DLD1 (cell line): ENCODE results near the gene PRKG1.
"Not testable (repeated sequence)": the region's sequence is repeated elsewhere in the genome, so short reads cannot be mapped to it uniquely, and the experiment has no call there.

ENCODE experiments used
- in situ Hi-C: cut with HindIII; loops from 2 replicates; pipeline ENCODE4 v1.10.0; 2017; ENCODE audit warnings: low sequenced_read_pairs

Gene PRKG1

DNA sequence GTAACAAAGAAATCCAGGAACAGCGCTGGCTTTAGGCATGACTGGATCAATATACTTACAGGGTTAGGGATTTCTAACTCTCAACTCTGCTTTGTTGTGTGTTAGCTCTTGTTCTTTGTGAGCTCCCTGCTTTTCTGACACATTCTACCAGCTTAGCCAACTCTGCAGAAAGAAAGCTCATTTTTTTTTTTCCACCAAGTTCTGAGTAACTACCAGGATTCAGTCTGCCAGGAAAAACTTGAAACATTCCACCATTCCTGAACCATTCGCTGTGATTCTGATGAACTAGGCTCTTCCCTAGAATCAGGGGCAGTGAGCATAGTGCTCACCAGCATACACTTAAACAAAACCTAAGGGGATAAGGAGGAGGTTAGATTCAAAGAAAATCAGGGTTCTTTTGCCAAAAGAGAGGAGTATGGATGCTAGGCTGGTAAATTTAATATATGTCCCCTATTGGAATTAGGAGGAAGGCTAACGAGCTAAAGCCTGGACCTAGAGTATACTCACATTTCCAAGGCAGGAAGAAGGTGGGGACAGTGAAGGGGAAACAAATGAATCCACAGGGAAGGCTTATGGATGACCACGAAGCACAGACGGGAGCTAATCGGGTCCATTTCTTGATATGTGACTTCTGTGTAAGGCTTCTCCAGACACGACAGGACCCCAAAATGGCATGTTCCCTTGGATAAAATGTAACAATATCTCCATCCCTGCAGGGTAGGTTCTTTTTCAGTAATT is 183.4 kb downstream of the PRKG1 start:
- in situ Hi-C loops: no loop called here

DNA sequence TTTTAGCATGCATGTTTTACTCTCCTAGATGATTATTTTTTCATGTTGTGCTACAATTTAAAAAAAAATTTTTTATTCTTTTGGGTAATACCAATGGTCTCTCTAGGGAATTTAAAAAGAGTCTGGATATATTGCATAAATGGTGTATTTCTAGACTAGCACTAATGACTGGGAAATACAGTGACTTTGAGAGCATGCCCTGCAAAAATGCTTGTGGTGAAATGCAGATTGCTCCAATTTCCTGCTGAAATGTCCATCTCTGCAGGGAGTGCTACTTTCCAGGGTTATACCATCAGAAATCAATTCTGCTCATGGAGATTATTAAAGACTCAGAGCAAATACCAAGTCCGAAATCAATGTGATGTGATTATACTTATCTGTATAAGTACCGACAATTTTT is 186.1 kb downstream of the PRKG1 start:
- in situ Hi-C loops: no loop called here

DNA sequence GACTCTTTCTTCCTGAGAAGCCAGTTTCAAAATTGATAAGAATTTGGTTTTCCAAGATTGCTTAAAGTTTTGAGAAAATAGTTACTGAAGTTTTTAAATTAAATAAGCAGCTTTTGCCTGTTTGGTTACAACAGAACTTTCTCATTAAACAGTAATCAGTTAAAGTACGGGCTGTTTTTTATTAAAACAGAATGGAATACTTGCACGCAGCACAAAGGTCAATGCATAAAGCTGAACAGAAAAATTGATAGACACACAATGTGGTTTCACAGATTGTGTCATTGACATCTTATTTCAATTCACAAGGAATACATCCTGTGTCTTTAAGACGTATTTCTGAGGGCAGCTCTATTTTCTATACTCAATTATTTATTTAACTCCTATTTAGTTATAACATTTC is 192.2 kb downstream of the PRKG1 start:
- in situ Hi-C loops: no loop called here

DNA sequence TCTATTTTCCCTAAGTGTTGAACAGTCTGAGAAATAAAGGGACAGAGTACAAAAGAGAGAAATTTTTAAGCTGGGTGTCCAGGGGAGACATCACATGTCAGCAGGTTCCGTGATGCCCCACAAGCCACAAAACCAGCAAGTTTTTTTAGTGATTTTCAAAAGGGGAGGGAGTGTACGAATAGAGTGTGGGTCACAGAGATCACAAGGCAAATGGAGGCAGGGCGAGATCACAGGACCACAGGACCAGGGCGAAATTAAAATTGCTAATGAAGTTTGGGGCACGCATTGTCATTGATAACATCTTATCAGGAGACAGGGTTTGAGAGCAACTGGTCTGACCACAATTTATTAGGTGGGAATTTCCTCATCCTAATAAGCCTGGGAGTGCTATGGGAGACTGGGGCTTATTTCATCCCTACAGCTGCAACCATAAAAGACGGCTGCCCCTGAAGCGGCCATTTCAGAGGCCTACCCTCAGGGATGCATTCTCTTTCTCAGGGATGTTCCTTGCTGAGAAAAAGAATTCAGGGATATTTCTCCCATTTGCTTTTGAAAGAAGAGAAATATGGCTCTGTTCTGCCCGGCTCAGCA is 193.8 kb downstream of the PRKG1 start:
- in situ Hi-C loops: not testable (repeated sequence)

DNA sequence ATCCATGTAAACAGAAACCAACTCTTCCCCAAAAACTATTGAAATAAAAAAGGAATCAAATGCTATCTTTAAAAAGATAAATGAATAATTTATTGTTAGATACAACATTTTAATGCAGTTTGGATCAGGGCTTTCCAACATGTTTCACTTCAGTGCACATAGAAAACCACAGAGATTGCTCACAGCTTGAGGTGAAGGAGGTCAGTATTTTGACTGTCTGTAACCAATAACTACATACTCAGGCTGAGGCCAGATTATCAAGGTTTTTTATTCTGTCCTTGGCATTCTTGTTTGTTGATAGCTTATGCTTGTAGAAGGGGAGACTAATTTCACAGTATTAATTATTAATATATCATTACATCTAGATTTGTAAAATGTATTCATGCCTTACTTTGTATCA is 195.5 kb downstream of the PRKG1 start:
- in situ Hi-C loops: no loop called here

DNA sequence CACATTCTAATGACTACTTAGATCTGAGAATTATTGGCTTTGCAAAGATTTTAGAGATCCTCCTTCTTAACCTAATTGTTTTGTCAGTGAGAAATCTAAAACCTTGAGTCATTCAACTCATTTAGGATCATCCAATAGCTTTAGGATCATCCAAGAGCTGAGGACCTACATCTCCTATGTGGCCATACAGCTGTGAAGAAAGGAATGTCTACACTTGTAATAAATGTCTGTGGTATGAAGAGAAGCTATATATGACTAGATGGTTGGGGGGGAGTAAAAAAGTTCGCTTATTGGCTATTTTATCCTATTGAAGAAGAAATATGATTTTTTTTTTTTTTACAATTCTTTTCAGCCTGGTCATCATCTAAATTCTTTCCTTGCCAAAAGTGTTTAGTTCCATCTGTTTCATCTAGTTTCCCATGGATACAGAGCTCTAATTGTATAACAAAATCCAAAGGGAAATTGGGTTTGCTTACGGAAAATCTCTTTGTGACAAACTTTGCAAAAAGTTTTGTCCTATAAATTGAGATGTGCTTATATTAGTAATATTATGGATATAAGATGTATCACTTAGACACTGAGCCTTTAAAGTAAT is 196.7 kb downstream of the PRKG1 start:
- in situ Hi-C loops: no loop called here

DNA sequence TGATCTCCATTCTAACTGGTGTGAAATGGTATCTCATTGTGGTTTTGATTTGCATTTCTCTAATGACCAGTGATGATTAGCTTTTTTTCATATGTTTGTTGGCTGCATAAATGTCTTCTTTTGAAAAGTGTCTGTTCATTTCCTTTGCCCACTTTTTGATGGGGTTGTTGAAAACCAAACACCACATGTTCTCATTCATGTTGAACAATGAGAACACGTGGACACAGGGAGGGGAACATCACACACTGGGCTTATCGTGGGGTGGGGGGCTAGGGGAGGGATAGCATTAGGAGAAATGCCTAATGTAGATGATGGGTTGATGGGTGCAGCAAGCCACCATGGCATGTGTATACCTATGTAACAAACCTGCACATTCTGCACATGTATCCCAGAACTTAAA is 197.8 kb downstream of the PRKG1 start:
- in situ Hi-C loops: not testable (repeated sequence)

DNA sequence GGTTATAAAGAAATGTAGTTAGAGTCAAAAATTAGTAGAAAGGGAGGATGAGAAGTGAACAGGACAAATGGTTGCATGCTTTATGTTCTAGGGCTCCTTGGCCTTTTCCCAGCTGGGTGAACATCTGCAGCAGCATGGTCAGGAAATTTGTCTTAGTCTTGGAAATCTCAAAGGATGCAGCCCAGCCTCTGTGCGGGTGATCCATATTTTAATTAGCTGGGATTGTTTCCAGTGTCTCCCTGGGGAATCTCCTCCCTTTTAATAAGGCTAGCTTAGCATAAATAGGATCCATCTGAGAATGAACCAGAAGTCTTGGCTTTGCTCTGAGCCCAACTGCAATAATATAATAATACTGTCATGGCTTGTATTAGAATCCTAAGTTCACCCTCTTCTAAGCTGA is 198.3 kb downstream of the PRKG1 start:
- in situ Hi-C loops: no loop called here

DNA sequence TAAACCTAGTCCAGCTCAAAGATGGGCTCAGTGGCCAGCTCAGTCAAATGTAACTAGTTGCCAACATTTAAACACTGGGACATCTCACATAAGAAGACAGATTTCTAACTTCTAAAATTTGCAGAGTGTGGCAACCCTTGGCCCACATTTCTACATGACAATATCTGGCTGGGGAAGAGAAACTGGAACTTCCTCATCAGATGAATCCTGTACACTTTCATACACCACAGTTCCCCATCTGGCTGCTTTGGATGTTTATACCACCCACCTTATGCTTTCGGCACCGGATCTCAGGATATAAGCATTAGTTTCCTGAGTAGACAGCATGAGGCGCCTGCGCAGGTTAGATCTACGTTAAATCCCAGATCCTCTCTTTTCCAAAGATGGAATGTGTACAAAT is 199.3 kb downstream of the PRKG1 start:
- in situ Hi-C loops: no loop called here

DNA sequence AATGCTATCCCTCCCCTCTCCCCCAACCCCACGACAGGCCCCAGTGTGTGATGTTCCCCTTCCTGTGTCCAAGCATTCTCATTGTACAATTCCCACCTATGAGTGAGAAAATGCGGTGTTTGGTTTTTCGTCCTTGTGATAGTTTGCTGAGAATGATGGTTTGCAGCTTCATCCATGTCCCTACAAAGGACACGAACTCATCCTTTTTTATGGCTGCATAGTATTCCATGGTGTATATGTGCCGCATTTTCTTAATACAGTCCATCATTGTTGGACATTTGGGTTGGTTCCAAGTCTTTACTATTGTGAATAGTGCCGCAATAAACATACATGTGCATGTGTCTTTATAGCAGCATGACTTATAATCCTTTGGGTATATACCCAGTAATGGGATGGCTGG is 201.8 kb downstream of the PRKG1 start:
- in situ Hi-C loops: not testable (repeated sequence)

DNA sequence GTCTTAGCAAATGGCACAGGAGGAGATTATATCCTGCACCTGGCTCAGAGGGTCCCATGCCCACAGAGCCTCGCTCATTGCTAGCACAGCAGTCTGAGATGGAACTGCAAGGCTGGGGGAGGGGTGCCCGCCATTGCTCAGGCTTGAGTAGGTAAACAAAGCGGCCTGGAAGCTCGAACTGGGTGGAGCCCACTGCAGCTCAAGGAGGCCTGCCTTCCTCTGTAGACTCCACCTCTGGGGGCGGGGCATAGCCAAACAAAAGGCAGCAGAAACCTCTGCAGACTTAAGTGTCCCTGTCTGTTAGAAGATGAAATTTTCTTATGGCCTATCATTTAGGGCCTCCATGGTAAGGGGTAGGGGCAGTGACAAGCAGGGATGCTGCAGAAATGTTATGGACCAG is 207.1 kb downstream of the PRKG1 start:
- in situ Hi-C loops: not testable (repeated sequence)

DNA sequence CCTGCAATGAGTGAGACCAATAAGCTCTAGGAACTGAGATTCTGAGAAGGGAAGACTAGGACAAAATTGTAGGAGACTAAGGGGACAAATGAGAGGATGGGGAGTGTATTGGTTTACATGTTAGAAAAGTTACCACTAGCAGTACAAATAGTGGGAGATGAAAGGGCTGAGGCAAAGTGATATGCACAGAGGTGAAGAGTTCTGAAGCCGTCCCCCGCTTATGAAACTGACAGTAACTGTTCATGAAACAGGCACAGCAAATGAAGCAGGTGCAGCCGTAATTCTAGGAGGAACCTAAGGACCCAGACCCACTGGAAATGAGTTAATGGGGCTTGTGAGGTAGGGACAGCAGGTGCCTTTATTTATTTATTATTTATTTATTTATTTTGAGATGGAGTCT is 211.3 kb downstream of the PRKG1 start:
- in situ Hi-C loops: no loop called here

DNA sequence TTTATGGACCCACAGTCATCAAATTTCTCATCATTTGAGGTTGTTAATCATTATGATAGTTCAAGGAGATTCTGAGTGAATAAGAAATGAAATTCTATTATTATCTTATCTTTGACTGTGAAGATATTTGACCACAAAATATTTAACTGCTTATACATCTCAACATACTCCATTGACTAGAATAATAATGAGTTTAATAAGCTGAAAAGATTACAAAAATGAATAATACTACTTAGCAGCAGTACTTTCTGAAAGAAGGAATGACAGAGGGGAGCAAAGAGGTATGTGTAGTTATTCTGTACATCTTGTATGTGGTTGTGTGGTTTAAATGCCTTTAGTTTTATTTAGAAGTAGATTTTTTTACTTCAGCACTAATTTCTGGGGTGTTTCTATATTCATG is 214.2 kb downstream of the PRKG1 start:
- in situ Hi-C loops: no loop called here

DNA sequence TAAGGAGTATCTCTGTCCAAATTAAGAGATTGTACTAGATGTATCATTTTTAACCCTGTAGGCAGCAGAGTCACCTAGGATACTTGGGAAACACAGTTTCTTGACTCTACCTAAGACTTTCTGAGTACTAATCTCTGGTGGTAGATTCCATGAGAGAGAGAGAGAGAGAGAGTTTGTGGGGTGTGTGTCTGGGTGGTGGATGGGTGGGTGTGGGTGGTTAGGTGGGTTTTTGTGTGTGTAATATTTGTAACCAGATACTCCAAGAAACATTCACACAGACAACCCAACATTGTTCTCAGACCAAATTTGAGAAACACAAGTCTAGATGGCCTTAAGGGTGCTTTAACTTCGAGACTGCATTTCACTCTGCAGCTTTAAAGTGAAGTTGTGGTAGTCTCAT is 215.2 kb downstream of the PRKG1 start:
- in situ Hi-C loops: no loop called here

DNA sequence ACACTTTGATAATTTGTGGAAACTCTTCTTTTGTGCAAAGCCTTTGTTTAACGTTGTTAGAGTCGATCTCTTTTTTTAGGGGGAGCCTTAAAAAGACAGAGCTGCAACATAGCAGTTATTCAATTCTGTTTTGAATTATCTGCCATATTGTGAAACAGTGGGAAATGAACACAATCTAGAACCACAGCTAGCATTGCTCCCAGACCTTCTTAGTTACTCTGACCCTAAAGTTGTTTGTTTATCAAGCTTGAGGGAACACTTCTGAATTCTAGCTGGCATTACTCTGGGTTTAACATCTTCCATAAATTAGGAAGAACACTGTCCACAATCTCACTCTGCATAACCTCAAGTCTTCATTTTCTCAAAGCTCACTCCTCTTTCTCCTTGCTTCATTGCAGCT is 217.7 kb downstream of the PRKG1 start:
- in situ Hi-C loops: no loop called here

DNA sequence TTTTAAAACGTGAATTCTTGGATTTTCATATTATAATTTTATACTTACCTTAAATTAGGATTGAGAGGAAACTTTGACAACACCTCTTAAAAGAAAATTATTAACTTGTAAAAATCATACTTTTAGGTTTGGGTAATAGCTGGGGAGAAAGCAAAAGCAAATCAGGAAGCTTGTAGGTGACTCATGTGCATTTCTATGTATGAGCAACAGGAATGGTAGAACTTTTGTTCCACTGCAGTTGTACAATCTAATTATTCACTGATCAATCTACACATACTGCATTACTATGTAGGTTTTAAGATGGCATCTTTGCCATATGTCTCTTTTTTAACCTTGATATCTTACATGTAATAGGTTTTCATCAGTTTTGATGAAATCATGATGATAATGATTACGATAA is 223.2 kb downstream of the PRKG1 start:
- in situ Hi-C loops: no loop called here

DNA sequence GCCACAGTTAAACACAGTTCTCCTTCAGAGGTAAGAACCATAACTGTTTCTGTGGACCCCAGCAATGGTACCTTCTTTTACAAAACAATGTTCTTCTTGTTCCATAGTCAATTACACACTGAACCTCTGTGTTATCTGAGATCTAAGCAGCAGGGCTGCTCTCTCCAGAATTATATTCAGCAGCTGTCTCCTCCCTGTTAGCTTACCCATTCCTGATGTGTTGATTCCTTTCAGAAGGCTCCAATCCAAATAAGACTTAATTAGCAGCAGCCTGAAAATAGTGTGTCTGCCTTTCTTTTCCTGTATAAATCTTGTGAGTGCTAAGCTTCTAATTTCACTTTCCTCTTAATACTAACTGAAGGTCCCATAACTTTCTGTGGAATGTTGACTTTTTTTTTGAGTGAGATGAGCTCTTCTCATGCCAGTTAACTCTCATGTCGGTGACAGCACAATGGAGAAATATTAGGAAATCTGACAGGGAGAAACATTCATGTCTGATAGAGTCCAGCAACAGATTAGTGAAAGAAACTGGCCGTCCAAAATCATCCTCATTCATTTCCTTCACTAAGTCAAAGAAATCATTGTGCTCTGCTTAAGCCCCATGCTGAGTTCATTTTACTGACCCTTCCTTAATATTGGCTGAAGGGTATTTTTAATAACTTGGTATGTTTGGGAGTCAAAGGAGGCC is 226.5 kb downstream of the PRKG1 start:
- in situ Hi-C loops: no loop called here

DNA sequence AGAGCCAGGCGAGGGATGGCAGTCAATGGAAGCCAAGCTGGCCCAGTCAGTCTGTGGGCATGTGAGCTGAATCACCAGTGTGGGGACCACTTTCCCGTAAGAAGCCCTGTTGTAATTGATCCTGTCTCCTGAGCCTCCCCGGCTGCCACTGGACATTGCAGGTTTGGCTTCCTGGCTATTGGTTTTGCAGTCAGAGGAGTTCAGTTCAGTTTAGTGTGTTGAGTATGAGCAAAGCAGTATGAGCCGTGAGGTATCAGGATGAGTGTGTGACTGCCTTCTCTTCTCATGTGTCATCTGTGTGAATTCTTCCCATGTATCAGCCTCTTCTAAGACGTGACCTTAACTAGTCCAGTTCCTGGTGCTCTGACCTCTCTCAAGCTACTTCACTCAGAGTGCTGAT is 227.4 kb downstream of the PRKG1 start:
- in situ Hi-C loops: no loop called here

DNA sequence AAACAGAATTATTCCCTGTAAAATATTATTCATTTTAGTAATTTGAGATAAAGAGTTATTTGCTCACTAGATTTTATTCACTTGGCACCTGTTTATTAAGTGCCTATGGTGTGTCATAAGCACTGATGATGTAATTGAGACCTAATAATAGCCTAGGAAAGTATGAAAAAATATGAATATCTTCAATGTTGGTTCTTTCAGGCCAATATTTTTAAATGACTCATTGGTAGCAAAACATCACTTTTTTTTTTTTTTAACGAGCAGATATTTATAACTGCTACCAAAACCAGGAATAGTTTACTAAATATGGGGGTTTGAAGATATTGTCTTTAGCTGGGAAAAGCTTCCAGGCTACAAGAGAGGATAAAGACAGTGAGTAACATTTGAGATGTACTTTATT is 228.0 kb downstream of the PRKG1 start:
- in situ Hi-C loops: no loop called here

DNA sequence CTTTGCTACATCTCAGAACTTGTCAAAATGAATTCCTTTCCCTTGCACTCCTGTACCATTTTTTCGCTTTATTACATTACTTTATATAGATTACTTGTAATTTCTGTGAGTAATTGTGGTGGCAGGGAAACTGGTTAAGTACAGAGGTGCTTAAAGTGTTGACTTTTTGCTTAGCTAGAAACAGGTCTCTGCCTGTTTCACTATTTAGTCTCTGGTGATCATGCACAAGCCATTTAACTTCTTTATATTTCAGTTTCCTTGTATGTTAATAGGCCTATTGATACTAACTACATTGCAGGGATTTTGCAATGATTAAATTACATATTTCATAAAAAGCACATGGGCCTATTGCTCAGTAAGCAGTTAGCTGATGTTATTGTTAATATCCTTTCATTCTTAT is 233.8 kb downstream of the PRKG1 start:
- in situ Hi-C loops: no loop called here

DNA sequence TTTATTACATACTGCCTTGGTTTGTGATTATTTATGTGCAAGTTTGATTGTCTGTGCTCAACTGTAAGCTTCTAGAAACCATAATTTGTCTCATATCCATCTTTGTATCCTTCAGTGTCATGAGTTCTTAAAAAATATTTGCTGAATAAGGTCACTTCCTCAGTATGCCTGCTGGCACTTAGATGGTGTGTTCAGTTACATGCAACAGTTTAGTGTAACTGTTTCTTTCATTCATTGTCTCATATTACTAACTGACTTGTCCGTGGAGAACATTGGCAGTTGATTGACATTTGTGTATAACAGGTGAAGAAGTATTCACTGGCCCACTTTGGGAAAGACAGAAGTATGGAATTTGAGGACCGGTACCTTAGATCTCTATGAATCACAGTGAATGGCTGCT is 236.9 kb downstream of the PRKG1 start:
- in situ Hi-C loops: no loop called here

DNA sequence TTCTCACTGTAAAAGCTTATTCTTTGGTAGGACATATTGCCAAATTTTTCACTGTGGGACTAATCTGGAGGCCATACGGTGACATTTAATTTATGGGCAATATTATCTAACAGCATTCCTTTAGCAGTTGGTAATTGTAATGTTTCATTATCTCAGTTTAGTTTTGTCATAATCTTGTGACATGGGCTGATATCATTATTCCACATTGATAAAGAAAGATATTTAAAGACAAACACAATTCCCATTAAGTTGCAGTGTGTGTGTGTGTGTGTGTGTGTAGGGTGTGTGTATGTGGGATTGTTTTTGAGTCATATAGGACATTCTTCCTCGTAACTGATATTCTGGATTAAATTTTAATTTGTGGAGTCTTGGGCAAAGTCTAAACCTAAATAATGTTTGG is 238.5 kb downstream of the PRKG1 start:
- in situ Hi-C loops: no loop called here
